Transverse colon (tissue), 4 donors: ENCODE measurements around the gene CFAP126.

Source experiments
- EP300 ChIP-seq: sonication (generic); formaldehyde crosslinking; IDR thresholded peaks from one replicate; pipeline ENCODE4 v1.6.1; 2017; ENCODE audit warnings: antibody characterized with exemption, low read depth
- POLR2A ChIP-seq: fragments of 450-650 bp; IDR thresholded peaks from one replicate; pipeline ENCODE4 v1.6.1; 2016; ENCODE audit warnings: antibody characterized with exemption, mild to moderate bottlenecking, moderate library complexity
- POLR2AphosphoS5 ChIP-seq, 3 donors: sonication (generic); formaldehyde crosslinking; IDR thresholded peaks; one replicate each; pipeline ENCODE4 v1.6.1; 2016; ENCODE audit warnings: antibody characterized with exemption in 3 of 3
- TF ChIP-seq, protein P1 (sequence below), 5 experiments: fragments of 200-600 bp in 3 of 5; fragments of 450-650 bp in 2 of 5; sonication (generic) in 3 of 5; IDR thresholded peaks; 1 replicate in 2 of 5; 2 replicates in 3 of 5; pipeline ENCODE4 v1.5.1; 2016 to 2017; ENCODE audit warnings: antibody characterized with exemption in 5 of 5, inconsistent platforms in 3 of 5, mild to moderate bottlenecking in 2 of 5, moderate library complexity in 1 of 5

DNA sequence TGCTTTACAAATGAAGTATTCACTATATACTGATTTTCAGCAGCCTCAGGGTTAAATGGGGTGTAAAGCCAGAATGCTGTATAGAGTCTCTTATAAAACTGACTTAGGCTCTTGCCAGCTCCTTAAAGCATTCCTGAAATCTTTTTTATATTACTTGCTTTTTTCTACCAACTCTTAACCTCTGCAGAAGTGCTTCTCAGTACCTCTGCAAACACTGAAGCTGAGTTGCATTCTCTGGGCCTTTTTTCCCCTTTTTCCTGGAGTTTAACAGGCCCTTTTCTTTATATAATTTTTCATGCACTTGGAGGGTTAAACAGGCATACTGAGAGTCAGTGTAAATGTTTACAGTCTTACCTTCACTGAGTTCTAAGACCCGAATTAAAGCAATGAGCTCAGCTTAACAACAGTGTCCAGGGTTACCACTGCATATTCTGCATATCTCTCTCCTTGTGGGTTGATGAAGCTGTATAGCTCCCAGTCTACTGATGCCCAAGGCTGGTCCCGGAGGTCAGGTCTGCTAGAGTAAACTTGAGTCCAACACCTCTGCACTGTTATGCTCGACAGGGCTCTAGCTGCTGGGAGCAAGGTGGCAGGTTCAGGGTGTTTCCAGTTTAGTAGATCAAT is 40.9 kb upstream of the CFAP126 start:
- TF ChIP-seq, protein P1, sequence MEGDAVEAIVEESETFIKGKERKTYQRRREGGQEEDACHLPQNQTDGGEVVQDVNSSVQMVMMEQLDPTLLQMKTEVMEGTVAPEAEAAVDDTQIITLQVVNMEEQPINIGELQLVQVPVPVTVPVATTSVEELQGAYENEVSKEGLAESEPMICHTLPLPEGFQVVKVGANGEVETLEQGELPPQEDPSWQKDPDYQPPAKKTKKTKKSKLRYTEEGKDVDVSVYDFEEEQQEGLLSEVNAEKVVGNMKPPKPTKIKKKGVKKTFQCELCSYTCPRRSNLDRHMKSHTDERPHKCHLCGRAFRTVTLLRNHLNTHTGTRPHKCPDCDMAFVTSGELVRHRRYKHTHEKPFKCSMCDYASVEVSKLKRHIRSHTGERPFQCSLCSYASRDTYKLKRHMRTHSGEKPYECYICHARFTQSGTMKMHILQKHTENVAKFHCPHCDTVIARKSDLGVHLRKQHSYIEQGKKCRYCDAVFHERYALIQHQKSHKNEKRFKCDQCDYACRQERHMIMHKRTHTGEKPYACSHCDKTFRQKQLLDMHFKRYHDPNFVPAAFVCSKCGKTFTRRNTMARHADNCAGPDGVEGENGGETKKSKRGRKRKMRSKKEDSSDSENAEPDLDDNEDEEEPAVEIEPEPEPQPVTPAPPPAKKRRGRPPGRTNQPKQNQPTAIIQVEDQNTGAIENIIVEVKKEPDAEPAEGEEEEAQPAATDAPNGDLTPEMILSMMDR (IDR thresholded peaks at IDR 0.05): no peak
- TF ChIP-seq POLR2AphosphoS5 (IDR thresholded peaks at IDR 0.05) (no peak), POLR2A (no peak), EP300 (no peak)
